Gastroesophageal sphincter (tissue), 4 donors: Measurements from ENCODE around the gene TET1. TPM values are rescaled to one million over a fixed set of nuclear protein-coding genes. Genes with fewer than 3 reads are reported as not detected.

Experiments used
- ATAC-seq: fragments of 150-250 bp; one replicate; pipeline ENCODE4 v1.9.1; 2016; ENCODE audit warnings: mild to moderate bottlenecking, moderate library complexity
- H3K27ac ChIP-seq, 4 donors: fragments of 200-600 bp; sonication (generic) in 3 of 4; 1 replicate in 3 of 4; 2 replicates in 1 of 4; pipeline ENCODE4 v1.5.1; 2016 to 2019
- H3K27me3 ChIP-seq: fragments of 200-600 bp; sonication (generic); one replicate; pipeline ENCODE4 v1.5.1; 2019
- H3K36me3 ChIP-seq, 2 donors: fragments of 200-600 bp; sonication (generic); one replicate each; pipeline ENCODE4 v1.5.1; 2019; ENCODE audit warnings: control low read depth in 1 of 2
- H3K4me1 ChIP-seq, 3 donors: fragments of 200-600 bp; sonication (generic); 1 replicate in 2 of 3; 2 replicates in 1 of 3; pipeline ENCODE4 v1.5.1; 2016 to 2019; ENCODE audit warnings: control low read depth in 2 of 3
- H3K4me3 ChIP-seq, 2 donors: fragments of 200-600 bp; sonication (generic); one replicate each; pipeline ENCODE4 v1.5.1; 2019; ENCODE audit warnings: mild to moderate bottlenecking in 1 of 2, moderate library complexity in 1 of 2
- H3K9me3 ChIP-seq, 3 donors: fragments of 200-600 bp; sonication (generic); one replicate each; pipeline ENCODE4 v1.5.1; 2017 to 2019; ENCODE audit warnings: control low read depth in 2 of 3
- CTCF ChIP-seq, 4 experiments: fragments of 200-600 bp in 2 of 4; fragments of 450-650 bp in 2 of 4; sonication (generic) in 1 of 4; IDR thresholded peaks; one replicate each; pipeline ENCODE4 v1.5.1; 2017 to 2019; ENCODE audit warnings: antibody characterized with exemption in 4 of 4, mild to moderate bottlenecking in 2 of 4, moderate library complexity in 2 of 4
- EP300 ChIP-seq: sonication (generic); formaldehyde crosslinking; IDR thresholded peaks from one replicate; pipeline ENCODE4 v1.6.1; 2017; ENCODE audit warnings: antibody characterized with exemption, mild to moderate bottlenecking
- POLR2A ChIP-seq, 2 donors: fragments of 450-650 bp; IDR thresholded peaks; one replicate each; pipeline ENCODE4 v1.6.1; 2017; ENCODE audit warnings: antibody characterized with exemption in 2 of 2, mild to moderate bottlenecking in 2 of 2, moderate library complexity in 1 of 2
- POLR2AphosphoS5 ChIP-seq: sonication (generic); formaldehyde crosslinking; IDR thresholded peaks from one replicate; pipeline ENCODE4 v1.6.1; 2017; ENCODE audit warnings: antibody characterized with exemption
- WGBS, 2 donors: methylation state at CpG; one replicate each; pipeline ENCODE4 v1.1.5; 2018; ENCODE audit warnings: low coverage in 1 of 2; 5-methylcytosine and 5-hydroxymethylcytosine counted together
- total RNA-seq, 4 donors: library from RNA; depleted of rRNA; stranded (reverse); fragments of >200 nt; gene quantifications; one replicate each; pipeline ENCODE4 v1.1.0, GENCODE V29; 2016

TET1 gene
- total RNA-seq, 4 donors from 2014 or later: 7.2 to 14.5 (median 9.8) TPM

GRCh38 chr10:68665841-68666240, 105.7 kb downstream of the TET1 start:
- Histone ChIP-seq H3K27ac (no peak overlapping the region), H3K27me3 (no peaks in the 10 kb centered on the region), H3K9me3 (no peaks in the 10 kb centered on the region), H3K4me3 (no peak overlapping the region), H3K4me1 (no peaks in the 10 kb centered on the region), H3K36me3 (peaks cover 0 to 26% of the 10 kb centered on the region in 2 donors)
- 86 to 94% methylated on average over 2 of the region's 2 CpGs for WGBS, 2 donors
- TF ChIP-seq EP300: no peak
- no peak for TF ChIP-seq POLR2A (IDR thresholded peaks at IDR 0.05)
- TF ChIP-seq POLR2AphosphoS5: no peak
- TF ChIP-seq CTCF (IDR thresholded peaks at IDR 0.05): no peak
- ATAC-seq: no peak

DNA sequence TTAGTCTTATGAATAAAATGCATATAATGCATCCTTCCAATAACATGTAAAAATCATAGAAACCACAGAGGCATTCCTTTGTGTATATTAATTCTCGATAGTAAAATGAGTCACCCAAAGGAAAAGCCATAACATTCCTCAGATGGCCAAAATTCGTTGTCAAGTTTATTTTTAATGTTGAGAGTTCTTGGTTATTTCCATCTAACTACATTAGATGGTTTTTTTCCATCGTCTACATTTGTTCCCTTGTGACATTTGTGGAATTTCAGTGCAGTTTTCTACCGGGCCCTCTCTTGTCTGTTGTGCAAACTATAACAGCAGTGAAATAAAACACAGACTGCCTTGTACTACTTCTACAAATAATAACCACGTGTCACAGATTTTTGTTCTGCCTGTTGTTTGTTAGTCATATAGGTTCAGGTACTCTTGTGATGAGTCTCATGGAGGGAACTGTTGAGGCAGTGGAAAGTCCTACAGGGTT, 106.2 kb downstream of the TET1 start:
- peaks cover 0 to 26% of the 10 kb centered on the region in 2 donors for H3K36me3 ChIP-seq
- H3K4me3 ChIP-seq: no peak overlapping the region
- ATAC-seq: no peak
- no peak overlapping the region for H3K27ac ChIP-seq
- H3K4me1 ChIP-seq: no peaks in the 10 kb centered on the region
- WGBS, 2 donors: 42 to 54% methylated on average over 5 of the region's 5 CpGs
- H3K27me3 ChIP-seq: no peaks in the 10 kb centered on the region
- no peak for TF ChIP-seq POLR2AphosphoS5
- no peak for TF ChIP-seq EP300
- no peak for TF ChIP-seq CTCF (IDR thresholded peaks at IDR 0.05)
- TF ChIP-seq POLR2A (IDR thresholded peaks at IDR 0.05): no peak
- H3K9me3 ChIP-seq: no peaks in the 10 kb centered on the region

GRCh38 chr10:68668231-68668630, 108.1 kb downstream of the TET1 start:
- Histone ChIP-seq H3K9me3 (no peaks in the 10 kb centered on the region), H3K4me1 (no peaks in the 10 kb centered on the region), H3K27ac (no peak overlapping the region), H3K4me3 (no peak overlapping the region), H3K27me3 (no peaks in the 10 kb centered on the region), H3K36me3 (peaks cover 0 to 33% of the 10 kb centered on the region in 2 donors)
- 82 to 95% methylated on average over 5 of the region's 5 CpGs for WGBS, 2 donors
- TF ChIP-seq CTCF (IDR thresholded peaks at IDR 0.05): no peak
- TF ChIP-seq POLR2A (IDR thresholded peaks at IDR 0.05): no peak
- no peak for TF ChIP-seq EP300
- no peak for TF ChIP-seq POLR2AphosphoS5
- no peak for ATAC-seq

DNA sequence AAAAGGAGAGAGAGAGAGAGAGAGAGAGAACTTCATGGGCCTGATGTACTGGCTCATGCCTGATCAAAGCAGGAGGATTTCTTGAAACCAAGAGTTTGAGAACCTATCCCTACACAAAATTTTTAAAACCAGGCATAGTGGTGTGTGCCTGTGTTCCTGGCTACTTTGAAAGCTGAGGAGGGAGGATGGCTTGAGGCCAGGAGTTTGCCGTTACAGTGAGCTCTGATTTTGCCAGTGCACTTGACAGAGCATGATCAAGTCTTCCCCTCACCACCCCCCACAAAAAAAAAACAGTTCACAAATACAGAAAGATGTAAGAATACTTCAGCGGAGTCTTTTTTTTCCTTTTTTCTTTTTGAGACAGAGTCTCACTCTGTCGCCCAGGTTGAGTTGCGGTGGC, 108.8 kb downstream of the TET1 start:
- Histone ChIP-seq H3K4me1 (no peaks in the 10 kb centered on the region), H3K27ac (no peak overlapping the region), H3K9me3 (no peaks in the 10 kb centered on the region), H3K36me3 (peaks cover 0 to 39% of the 10 kb centered on the region in 2 donors), H3K4me3 (no peak overlapping the region), H3K27me3 (no peaks in the 10 kb centered on the region)
- no peak for ATAC-seq
- WGBS, 2 donors: 85 to 89% methylated on average over 4 of the region's 4 CpGs
- TF ChIP-seq CTCF (IDR thresholded peaks at IDR 0.05) (no peak), POLR2A (IDR thresholded peaks at IDR 0.05) (no peak), EP300 (no peak), POLR2AphosphoS5 (no peak)

- no peaks in the 10 kb centered on the region for H3K27me3 ChIP-seq
- H3K36me3 ChIP-seq: peaks cover 0 to 74% of the 10 kb centered on the region in 2 donors
- no peak overlapping the region for H3K27ac ChIP-seq
- no peaks in the 10 kb centered on the region for H3K9me3 ChIP-seq
- ATAC-seq: no peak
- H3K4me3 ChIP-seq: no peak overlapping the region
- H3K4me1 ChIP-seq: no peaks in the 10 kb centered on the region
- TF ChIP-seq EP300 (no peak), POLR2A (IDR thresholded peaks at IDR 0.05) (no peak), POLR2AphosphoS5 (no peak), CTCF (IDR thresholded peaks at IDR 0.05) (no peak)
- WGBS, 2 donors: 90 to 92% methylated on average over 3 of the region's 3 CpGs
Measured at GRCh38 chr10:68684413-68684812, 124.3 kb downstream of the TET1 start.
